HuH-7.5 (cell line): Measurements from ENCODE around the gene SLC19A2.
"Not testable (repeated sequence)": the region's sequence is repeated elsewhere in the genome, so short reads cannot be mapped to it uniquely, and the experiment has no call there.

Experiments
- DNase-seq: peaks from one replicate; pipeline ENCODE4 v3.0.0; 2011; ENCODE audit warnings: low spot score

Gene SLC19A2

DNA sequence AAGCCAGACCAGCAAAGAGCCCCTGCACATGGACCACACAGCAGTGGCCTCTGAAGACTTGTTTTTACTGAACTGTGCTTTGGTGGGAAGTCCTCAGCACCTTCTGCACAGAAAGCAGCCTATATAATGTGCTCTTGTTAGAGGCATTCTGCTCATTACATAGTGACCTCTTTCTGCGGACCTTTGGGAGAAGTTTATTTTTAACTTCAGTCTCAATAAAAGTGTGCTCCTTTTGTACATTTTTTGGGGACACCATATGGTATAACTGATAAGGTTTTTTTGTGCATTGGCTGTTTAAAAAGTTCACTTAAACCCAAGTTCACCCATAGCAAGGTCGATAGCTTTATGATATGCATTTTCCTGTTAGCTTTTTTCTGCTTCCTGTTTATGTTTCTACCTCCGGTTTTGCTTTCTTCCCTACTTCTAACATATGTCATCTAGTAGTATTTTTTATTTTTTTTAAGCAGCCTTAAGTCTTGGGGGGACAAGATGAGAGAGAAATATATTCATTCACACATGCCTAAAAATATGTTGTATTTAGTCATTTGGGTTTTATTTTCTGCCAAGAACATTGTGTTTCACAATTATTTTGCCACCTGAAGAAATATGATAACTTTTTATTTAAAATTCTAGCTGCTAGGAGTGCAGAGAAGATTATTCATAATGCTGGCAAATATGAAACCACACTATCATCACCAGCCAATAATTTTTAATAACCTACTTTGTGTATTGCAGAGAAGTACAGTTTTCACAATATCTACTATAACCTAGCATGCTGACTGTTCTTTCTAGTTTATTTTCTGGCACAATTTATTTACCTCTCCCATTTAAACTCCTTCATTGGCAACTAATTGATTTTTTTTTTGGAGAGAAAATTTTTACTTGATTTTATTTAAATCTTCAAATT is 22.9 kb upstream of the SLC19A2 start:
- DNase-seq = no peak

DNA sequence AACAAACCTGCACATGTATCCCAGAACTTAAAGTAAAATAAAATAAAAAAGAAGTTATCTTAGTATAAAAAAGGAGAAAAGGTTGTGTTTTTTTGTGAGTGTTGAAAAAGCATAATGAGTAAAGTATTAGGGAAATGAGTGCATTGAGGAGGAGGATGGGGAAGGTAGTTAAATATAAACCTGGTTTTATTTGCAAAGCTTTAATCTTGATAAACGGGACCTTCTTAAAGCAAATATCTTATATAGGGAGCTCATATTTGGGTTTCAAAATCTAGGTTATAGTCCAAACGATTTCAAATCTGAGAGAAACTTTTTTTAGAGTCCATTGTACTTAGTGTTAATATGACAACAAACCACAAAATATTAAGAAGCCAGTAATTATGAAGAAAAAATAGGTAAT is 21.7 kb upstream of the SLC19A2 start:
- no peak for DNase-seq

DNA sequence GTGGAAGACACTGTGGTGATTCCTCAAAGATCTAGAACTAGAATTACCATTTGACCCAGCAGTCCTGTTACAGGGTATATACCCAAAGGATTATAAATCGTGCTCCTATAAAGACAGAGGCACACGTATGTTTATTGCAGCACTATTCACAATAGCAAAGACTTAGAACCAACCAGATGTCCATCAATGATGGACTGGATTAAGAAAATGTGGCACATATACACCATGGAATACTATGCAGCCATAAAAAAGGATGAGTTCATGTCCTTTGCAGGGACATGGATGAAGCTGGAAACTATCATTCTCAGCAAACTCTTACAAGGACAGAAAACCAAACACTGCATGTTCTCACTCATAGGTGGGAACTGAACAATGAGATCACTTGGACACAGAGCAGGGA is 17.9 kb upstream of the SLC19A2 start:
- DNase-seq = not testable (repeated sequence)

DNA sequence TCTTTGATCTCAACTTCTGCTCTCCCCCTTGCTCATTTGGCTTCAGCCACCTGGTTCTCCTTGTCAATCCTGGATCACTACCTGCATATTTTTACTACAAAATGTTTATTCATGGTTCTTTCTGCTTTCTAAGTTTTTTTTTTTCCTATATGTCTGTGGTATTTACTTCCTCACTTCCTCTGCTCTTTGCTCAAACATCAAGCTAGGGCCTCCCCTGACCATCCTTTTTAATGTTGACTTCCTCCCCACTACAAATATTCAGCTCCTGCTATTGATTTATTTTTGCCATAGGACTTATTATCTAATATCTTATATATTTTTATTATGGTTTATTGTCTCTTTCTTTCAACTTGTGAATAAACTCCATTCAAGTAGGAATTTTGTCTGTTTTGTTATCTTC is 14.1 kb upstream of the SLC19A2 start:
- DNase-seq = no peak

DNA sequence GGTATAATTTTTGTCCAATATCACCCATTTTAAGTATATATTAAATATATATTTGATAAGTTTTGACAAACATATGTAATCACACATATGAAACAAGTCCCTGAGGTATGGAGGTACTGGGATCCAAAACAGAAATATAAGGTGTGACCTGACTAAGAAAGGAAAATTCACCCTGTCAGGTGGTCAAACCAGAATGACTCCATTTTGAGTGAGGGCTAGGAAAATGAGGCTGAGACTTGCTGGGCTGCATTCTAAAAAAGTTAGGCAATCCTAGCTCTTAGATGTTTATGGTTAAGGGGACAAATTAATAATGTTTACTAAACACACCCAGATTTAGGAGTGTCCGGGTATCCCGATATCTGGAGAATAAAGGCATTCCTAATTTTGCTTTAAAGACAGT is 11.6 kb upstream of the SLC19A2 start:
- DNase-seq = no peak

DNA sequence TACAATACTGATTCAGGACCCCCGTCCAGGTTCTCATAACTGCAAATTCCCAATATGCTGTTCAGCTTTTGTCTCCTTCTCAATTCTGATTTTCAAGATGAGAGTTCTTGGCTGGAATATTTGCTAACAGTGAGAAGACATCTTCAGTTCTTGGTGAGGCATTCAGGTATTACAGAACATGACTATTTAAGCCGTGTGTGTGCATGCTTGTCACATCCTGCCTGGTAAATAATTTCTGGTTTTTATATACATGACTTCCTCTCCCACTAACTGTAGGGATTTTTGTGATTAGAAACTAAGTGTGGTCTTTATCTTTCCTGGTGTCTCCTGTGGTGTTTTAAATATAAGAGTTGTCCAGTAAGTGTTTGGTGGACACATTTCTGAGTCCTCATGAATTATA is 10.2 kb upstream of the SLC19A2 start:
- DNase-seq = no peak

DNA sequence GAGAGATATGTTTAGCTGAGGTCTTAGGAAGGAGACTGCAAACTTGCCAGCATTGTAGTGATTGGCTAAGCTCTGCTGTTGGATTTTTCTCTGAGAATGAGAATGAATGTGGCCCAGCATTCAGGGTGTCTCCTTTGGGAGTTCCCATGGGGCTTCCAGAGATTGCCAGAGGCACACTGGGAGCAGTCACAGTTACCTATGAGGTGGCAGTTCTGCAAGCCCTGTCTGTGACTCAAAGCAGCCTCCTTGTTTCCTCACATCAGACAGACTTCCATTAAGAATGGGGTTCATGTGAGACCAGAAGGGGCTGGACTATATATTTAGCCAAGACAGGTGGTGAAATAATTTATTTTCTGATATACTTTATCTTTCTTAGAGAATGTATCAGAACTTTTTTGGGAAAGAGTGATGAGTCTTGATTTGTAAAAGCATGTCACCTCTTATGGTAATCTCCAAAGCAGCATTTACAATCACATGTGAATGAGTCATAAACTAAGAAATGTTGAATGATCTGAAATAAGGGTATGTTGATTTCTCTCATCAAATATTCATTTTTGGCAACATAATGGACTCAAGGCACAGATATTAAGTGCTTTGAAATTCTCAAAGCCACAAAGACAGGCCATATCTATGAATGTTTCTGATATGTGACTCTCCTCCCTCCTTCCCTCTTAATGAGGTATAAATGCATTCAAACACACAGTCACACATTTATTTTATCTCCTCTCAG is 9.5 kb upstream of the SLC19A2 start:
- DNase-seq = no peak

DNA sequence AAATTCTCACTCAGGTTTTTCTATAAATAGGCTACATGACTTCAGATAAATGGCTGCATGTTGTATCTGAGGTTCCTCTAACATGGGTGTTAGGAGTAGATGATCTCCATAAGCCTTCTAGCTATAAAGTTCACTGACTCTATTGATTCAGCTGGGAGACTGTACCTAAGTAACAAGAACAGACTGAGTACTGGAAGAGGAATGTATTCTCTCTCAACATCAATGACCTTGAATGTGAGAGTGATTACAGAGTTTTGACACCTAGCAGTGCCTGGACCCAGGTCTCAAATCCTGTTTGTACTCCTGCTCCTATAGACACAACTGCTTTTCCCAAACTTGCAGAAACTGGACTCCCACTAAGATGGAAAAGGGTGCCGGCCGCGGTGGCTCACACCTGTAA is 8.6 kb upstream of the SLC19A2 start:
- DNase-seq = no peak

DNA sequence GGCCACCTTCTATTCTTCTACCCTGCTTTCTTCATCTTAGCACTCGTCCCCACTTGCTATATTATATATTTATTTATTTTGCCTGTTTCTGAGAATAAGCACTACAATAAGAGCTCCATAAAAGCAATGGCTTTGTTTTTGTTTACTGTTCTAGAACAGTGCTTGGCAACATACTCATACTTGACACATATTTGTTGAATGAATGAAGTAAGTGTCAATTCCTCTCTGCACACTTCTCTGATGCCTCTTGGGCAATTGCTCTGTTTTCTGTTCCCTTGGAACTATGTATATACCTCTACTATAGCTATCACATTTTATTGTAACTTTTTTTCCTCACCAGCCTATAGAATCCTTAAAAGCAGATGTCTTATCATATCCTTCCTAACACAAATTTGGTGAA is 7.5 kb upstream of the SLC19A2 start:
- DNase-seq = no peak

DNA sequence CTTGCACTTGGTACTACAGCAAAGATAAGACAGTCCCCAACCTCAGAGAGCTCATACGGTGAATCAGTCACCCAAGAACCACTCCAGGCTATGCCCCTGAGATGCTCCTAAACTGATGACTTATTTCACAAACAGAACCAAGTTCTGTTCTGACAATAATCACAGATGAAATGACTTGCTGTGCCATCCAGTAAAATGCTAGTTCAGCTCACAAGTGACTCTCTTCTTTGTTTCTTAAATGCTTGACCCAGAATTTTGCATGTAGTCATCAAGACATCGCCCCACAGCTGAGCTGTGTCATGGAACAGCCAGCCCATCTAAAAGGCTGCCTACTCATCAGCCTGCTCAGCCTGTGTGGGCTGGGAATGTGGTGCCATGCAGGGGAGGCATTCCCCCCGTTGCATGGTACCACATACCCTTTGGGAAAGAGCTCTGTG is 6.1 kb upstream of the SLC19A2 start:
- DNase-seq = no peak

DNA sequence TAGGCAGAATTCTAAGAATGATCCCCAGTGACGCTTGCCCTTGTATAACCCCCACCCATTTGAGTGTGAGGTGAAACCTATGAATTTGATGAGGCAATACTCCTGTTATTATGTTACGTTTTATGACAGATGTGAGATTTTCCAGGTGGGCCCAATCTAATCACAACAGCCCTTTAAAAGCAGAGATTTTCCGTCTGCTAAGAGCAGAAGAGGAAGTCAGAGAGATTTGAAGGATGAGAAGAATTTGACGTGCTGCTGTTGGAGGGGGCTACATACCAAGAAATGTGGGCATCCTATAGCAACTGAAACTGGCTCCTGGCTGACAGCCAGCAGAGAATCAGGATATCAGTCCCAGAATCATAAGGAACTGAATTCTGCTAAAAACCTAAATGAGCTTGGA is 2.4 kb upstream of the SLC19A2 start:
- no peak for DNase-seq

DNA sequence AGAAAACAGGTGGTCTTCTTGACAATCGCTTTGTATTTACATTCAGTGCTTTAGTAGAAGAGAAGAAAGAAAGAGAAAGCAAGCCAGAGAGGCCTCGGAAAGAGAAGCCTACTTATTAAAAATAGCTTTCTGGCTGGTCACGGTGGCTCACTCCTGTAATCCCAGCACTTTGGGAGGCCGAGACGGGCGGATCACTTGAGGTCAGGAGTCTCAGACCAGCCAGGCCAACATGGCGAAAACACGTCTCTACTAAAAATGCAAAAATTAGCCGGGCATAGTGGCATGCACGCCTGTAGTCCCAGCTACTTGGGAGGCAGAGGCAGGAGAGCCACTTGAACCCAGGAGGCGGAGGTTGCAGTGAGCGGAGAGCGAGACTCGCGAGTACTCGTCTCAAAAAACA is 1.8 kb upstream of the SLC19A2 start:
- DNase-seq = no peak

DNA sequence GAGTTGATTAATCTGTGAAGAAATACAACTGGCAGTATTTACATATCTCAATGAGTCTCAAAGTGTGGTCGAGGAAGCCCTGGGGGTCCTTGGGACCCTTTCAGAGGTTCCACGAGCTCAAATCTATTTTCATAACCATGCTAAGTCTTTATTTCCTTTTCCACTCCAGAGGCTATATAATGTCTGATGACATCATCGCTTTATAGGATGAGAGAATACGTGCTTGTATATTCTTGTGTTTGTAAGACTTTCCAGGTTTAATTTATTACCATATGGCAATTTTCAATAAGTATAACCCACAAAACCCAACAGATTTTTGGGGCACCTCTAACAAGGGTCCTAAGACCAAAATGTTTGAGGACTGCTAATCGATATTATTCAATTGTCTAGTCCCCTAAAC is 1.4 kb upstream of the SLC19A2 start:
- no peak for DNase-seq

DNA sequence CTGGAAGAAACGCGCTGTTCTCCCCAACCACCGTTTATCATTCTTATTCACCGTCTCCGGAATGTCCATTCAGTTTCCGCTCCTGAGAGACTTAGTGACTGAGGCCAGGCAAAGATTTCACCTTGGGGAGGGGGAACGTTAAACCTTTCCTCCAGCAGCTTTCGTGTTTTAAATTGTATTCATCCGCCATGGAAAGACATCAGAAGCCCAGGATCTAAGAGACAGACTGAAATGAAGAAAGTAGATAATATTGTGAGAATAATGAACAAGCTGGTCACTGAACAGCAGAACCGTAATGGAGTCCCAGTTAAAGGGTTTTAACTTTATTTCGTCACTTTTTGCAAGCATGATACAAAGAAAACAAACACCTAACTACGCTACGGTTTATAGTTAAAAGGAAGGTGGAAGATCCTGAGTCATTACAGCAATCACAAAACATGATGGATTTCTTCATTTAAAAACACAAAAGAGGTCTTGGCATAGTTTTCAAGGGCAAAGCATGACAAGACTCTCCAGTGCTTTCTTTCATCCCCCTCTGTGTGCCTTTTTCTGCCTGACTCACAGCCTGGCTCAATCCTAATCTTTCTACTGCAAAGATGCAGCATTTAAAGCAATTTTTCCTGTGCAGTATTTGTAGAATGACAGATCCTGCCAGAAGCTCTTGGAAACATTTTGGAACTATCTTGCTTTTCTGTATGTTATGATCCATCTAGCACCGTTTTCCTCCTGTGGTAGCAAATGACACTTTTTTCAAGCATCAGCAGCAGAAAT is 722 bp upstream of the SLC19A2 start:
- DNase-seq = no peak

DNA sequence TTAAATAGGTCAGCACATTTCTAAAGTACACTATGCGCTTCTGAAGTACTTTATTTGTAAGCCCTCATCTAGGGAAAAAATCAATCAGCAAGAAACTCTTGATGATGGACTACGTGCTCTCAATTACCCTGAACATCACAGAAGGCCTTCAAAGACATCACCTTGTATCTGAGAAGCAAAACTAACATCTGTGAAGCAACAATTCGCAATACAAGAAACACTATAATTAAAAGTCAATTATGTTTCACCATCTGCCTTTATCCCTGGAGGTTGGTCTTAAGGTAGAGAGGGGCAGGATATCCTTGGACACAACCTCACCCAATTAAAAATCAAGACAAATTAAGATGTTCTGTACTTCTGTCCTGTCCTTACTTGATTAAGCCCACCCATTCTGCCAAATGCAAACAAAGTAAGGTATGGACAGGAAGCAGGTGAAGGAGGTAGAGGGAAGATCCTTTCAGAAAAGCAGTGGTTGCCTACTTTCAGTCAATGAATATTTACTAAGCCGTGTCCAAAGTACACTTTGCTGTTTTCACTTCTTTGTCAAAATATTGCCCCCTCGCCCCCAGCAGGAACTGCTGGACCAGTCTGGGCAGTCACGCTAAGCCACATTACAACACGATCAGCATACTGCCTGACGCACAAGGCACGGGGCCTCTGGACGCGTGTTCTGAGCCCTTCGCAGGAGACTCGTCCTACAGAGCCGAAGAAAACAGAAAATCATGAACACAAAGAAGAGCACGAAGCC is 887 bp downstream of the SLC19A2 start:
- peak; percentile 24 for DNase-seq

DNA sequence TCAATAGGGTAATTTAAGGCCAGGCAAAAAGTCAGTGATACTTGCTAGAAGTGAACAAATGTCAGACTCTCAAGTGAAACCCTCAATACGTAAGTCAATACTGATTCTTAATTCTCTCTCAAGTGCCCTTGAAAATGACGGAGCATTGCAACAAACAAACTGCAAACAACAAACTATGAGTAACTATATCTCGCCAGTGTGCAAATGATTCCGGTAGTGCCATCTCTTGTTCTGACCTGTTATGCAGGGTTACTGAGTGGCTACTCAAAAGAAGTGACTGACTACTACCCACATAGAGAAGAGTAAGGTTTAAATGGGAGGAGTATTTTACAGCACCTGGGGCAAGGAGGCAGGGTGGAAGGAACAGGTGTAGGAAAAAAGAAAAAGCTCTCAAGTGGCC is 1.6 kb downstream of the SLC19A2 start:
- peak; percentile 16 for DNase-seq

DNA sequence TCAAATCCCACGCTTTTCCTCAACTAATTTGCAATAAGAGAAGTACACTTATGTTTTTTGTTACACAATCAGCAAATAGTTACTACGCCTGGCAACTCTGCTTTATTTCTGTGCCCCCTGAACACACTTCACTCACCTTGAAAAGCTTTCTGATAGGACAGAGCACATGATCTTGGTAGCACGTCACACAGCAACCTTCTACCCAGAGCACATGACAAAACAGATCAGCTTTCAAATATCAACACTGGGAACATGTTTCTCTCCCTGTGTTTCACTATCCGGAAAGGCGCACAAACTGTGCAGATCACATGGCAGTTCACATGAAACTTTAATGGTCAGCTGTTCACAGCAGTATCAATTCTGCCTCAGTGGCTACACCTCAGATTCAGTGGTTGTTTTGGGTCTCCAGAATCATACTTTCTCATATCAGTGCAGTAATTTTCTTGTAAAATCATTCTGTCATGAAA is 2.2 kb downstream of the SLC19A2 start:
- peak; percentile 20 for DNase-seq

DNA sequence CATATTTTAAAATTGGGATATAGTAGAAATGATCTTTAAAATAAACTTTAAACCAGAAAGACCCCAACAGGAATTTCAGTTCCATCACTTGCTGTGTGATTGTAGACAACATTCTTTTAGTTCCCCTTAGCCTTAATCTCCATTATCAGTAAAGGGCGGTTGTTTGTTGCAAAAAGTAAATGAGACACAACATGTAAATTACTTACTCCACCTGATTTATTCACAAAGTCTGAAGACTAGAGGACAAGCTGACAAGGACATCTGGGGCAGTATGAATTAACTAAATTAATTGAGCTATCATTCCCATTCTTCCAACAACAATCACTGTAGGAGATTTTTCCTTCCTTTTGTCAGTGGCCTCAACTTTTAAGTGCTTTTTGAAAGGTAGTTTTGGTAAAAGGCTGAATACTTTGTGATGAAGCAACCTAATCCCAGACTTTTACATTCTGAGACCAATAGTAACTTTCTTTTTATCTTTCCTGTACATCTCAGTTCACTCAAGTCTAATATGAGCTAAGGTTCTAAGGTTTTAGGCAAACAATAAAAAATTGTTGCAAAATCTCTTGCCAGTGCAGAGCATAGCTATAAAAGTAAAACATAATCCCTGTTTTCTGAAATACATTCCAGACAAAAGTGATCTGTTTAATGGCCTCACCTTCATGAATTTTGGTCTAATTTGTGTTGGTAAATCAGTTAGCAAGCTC is 6.2 kb downstream of the SLC19A2 start:
- no peak for DNase-seq

DNA sequence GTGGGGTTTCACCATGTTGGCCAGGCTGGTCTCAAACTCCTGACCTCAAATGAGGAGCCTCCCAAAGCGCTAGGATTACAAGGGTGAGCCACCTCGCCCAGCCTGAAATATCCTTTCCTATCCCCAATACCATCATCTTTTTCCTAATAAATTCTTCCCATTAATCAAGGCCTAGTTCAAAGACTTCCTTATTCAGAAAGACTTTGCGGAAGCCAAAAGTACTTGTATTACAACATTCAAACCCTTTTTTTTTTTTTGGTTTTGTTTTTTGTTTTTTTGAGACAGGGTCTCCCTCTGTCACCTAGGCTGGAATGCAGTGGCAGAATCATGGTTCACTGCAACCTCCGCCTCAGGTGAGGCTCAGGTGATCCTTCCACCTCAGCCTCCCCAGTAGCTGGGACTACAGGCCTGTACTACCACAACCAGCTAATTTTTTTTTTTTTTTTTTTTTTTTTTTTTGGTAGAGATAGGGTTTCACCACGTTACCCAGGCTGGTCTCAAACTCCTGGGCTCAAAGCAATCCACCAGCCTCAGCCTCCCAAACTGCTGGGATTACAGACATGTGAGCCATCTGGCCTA is 7.6 kb downstream of the SLC19A2 start:
- DNase-seq = no peak

DNA sequence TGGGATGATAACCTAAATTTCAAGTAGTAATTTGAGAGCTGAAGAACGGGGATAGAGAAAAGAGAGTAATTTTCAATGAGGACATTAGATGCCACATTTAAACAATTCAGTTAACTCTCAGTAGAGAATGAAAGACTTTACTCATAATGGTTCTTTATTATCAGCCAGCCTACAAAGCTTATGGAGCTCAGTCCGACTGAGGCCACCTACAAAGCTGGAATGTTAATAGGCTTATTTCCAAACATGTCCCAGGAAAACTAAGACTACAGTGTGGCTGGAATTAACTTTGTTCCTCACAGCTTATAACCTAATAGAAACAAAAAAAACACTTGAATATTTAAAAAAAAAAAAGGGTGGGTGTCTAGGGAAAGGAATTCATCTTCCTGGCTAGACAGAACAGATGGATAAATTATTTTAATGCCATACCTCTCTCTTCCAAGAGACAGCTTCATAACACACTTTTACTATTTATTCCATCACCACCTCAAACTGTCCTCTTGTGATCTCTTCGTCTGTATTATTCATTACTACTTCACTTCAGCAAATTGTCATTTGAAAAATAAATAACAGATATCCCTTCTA is 9.8 kb downstream of the SLC19A2 start:
- no peak for DNase-seq
